IPS-15b (cell line): Measurements from ENCODE around the gene SCAMP3.

Source experiments
- H3K27me3 ChIP-seq: one replicate; pipeline ENCODE4 v1.6.1; 2013; ENCODE audit warnings: low read length; ENCODE audit not compliant: control insufficient read depth, insufficient read depth
- H3K36me3 ChIP-seq: one replicate; pipeline ENCODE4 v1.6.1; 2013; ENCODE audit warnings: low read length; ENCODE audit not compliant: control insufficient read depth, insufficient read depth
- H3K4me1 ChIP-seq: one replicate; pipeline ENCODE4 v1.6.1; 2013; ENCODE audit warnings: mild to moderate bottlenecking, low read length; ENCODE audit not compliant: control insufficient read depth, insufficient read depth
- H3K4me3 ChIP-seq: one replicate; pipeline ENCODE4 v1.5.1; 2013; ENCODE audit warnings: low read depth, low read length
- H3K9ac ChIP-seq: one replicate; pipeline ENCODE4 v1.6.1; 2013; ENCODE audit warnings: low read depth, mild to moderate bottlenecking, low read length
- H3K9me3 ChIP-seq: one replicate; pipeline ENCODE4 v1.6.1; 2013; ENCODE audit warnings: mild to moderate bottlenecking, low read length; ENCODE audit not compliant: control insufficient read depth, insufficient read depth

Gene SCAMP3

GRCh38 chr1:155266553-155266952 is 4.4 kb upstream of the SCAMP3 start:
- Histone ChIP-seq H3K4me1 (no peaks in the 10 kb centered on the region), H3K4me3 (no peak overlapping the region), H3K9me3 (no peaks in the 10 kb centered on the region), H3K36me3 (peaks cover 66% of the 10 kb centered on the region), H3K27me3 (no peaks in the 10 kb centered on the region), H3K9ac (no peak overlapping the region)

- Histone ChIP-seq H3K4me1 (no peaks in the 10 kb centered on the region), H3K27me3 (no peaks in the 10 kb centered on the region), H3K4me3 (no peak overlapping the region), H3K36me3 (peaks cover 47% of the 10 kb centered on the region), H3K9me3 (no peaks in the 10 kb centered on the region), H3K9ac (no peak overlapping the region)
These were observed 907 bp upstream of the SCAMP3 start for GRCh38 chr1:155263067-155263466.

- Histone ChIP-seq H3K4me3 (peak overlapping the region; percentile 84), H3K36me3 (peaks cover 36% of the 10 kb centered on the region), H3K27me3 (no peaks in the 10 kb centered on the region), H3K9ac (peak overlapping the region; percentile 84), H3K9me3 (no peaks in the 10 kb centered on the region), H3K4me1 (no peaks in the 10 kb centered on the region)
These were observed 688 bp downstream of the SCAMP3 start for GRCh38 chr1:155261493-155261851.

DNA sequence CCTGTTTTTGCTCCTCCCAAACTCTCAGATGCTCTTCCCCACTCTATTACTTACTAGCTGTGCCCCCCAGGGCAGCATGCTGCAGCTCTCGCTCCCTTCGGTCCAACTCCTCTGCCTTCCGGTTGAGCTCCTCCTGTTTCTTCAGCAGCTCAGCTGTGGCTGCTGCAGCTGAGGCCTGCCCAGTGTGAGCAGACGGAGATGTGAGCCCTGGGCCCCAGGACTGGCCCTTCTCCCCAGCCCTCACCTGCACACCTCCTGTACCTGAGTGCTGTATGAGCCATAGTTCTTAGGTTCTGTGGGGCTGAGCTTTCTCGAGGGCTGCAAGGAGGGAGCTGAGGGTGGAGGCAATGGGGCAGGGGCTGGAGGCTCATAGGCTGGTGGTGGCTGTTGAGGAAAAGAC is 1.9 kb downstream of the SCAMP3 start:
- peaks cover 27% of the 10 kb centered on the region for H3K36me3 ChIP-seq
- no peaks in the 10 kb centered on the region for H3K9me3 ChIP-seq
- no peaks in the 10 kb centered on the region for H3K4me1 ChIP-seq
- no peak overlapping the region for H3K4me3 ChIP-seq
- H3K9ac ChIP-seq, result no peak overlapping the region
- H3K27me3 ChIP-seq, result no peaks in the 10 kb centered on the region

GRCh38 chr1:155256058-155256852 is 5.9 kb downstream of the SCAMP3 start:
- peak overlapping the region; percentile 79 for H3K4me3 ChIP-seq
- no peak overlapping the region for H3K9ac ChIP-seq
- H3K36me3 ChIP-seq, result peaks cover 9% of the 10 kb centered on the region
- no peaks in the 10 kb centered on the region for H3K9me3 ChIP-seq
- H3K27me3 ChIP-seq, result no peaks in the 10 kb centered on the region
- no peaks in the 10 kb centered on the region for H3K4me1 ChIP-seq

GRCh38 chr1:155255243-155256007 is 6.7 kb downstream of the SCAMP3 start, which contains the start of gene ENTREP3:
TSS of gene ENTREP3 (minus strand) at chr1:155255483. CDS start at chr1:155254877, 606 bp downstream.
- Histone ChIP-seq H3K4me1 (no peaks in the 10 kb centered on the region), H3K27me3 (no peaks in the 10 kb centered on the region), H3K36me3 (peaks cover 9% of the 10 kb centered on the region), H3K4me3 (peak within 1 kb of the TSS; percentile 79), H3K9ac (peak within 1 kb of the TSS; percentile 81), H3K9me3 (no peaks in the 10 kb centered on the region)

DNA sequence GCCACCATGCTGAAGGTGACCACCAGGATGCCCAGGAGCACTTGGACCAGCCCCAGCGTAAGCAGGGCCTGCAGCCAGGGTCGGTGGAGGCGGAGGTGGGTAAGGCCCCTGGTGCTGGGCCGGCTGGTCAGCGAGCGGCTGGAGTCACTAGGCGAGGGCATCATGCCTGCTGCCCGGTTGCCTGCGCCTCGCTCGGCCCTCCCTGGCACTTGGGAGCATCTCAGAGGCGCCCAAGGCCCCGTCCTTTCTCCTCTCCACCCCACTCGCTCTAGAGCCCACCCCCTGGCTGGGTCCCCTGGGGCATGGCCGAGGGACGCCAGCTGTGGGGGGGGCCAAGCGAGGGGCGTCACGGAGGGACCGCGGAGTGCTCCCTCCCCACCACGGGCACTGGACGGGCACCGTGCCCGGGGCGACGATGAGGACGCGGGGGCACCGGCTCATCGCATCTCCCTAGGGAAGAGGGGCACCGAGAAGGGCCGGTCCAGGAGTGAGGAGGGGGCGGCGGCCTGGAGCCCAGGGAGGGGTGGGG is 7.4 kb downstream of the SCAMP3 start:
- Histone ChIP-seq H3K36me3 (peaks cover 4% of the 10 kb centered on the region), H3K4me1 (no peaks in the 10 kb centered on the region), H3K9ac (peak overlapping the region; percentile 47)

DNA sequence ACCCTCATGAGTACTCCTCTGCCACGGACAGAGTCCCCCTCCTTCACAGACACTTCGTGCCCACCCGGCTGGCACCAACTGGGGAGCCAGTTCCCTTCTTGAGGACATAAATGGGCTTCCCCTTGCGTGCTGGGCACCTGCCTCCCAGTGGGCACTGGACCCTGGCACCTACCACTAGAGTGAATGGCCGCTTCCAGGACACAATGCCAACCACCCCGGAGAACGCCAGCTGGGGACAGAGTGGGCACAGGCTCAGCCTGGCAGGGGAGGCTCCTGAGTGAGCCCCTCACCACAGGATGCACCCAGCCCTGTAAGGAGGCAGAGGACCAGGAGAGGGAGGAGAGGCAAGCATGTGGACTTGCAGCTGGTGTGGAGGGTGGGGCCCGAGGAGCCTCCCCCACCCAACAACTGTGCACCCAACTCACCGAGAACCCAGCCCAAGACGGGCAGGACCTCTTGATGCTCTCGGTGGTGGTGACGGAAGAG is 7.9 kb downstream of the SCAMP3 start:
- no peak overlapping the region for H3K9ac ChIP-seq
- peaks cover 4% of the 10 kb centered on the region for H3K36me3 ChIP-seq
- H3K4me1 ChIP-seq, result no peaks in the 10 kb centered on the region

More for the DNA sequence above, 7.4 kb downstream of the SCAMP3 start:
- H3K9me3 ChIP-seq, result no peaks in the 10 kb centered on the region
- no peaks in the 10 kb centered on the region for H3K27me3 ChIP-seq
- peak overlapping the region; percentile 79 for H3K4me3 ChIP-seq

GRCh38 chr1:155253797-155254196 is 8.4 kb downstream of the SCAMP3 start:
- Histone ChIP-seq H3K4me3 (peak overlapping the region; percentile 79), H3K4me1 (no peaks in the 10 kb centered on the region), H3K9ac (no peak overlapping the region), H3K9me3 (no peaks in the 10 kb centered on the region), H3K36me3 (peaks cover 4% of the 10 kb centered on the region), H3K27me3 (no peaks in the 10 kb centered on the region)

More for the DNA sequence above, 7.9 kb downstream of the SCAMP3 start:
- no peaks in the 10 kb centered on the region for H3K27me3 ChIP-seq
- H3K4me3 ChIP-seq, result peak overlapping the region; percentile 79
- no peaks in the 10 kb centered on the region for H3K9me3 ChIP-seq

GRCh38 chr1:155253208-155253607 is 9.0 kb downstream of the SCAMP3 start:
- Histone ChIP-seq H3K4me1 (no peaks in the 10 kb centered on the region), H3K36me3 (peaks cover 7% of the 10 kb centered on the region), H3K9ac (no peak overlapping the region), H3K27me3 (no peaks in the 10 kb centered on the region), H3K9me3 (no peaks in the 10 kb centered on the region), H3K4me3 (no peak overlapping the region)

- no peak overlapping the region for H3K9ac ChIP-seq
- peaks cover 11% of the 10 kb centered on the region for H3K36me3 ChIP-seq
- no peaks in the 10 kb centered on the region for H3K4me1 ChIP-seq
- no peak overlapping the region for H3K4me3 ChIP-seq
- H3K9me3 ChIP-seq, result no peaks in the 10 kb centered on the region
- peaks cover 3% of the 10 kb centered on the region for H3K27me3 ChIP-seq
These were observed 10.6 kb downstream of the SCAMP3 start for GRCh38 chr1:155251566-155251965.
